Fibroblast of pulmonary artery (primary cell): ENCODE data around the gene NLRP10.

Experiments used
- DNase-seq: peaks from one replicate; pipeline ENCODE4 v3.0.0-alpha.2; 2010; ENCODE audit warnings: low read depth
- H3K4me3 ChIP-seq: replicated peaks from 2 replicates; pipeline ENCODE4 v1.5.1; 2011; ENCODE audit warnings: low read depth, mild to moderate bottlenecking, control low read depth, low read length, moderate library complexity
- CTCF ChIP-seq: IDR thresholded peaks from 2 replicates; pipeline ENCODE4 v1.5.1; 2011; ENCODE audit warnings: mild to moderate bottlenecking, control low read depth, low read length, inconsistent platforms; ENCODE audit errors: missing control alignments

Gene NLRP10

GRCh38 chr11:7931168-7931567, 34.1 kb downstream of the NLRP10 start, which contains the start of gene OR10A6:
OR10A6 (minus strand) TSS chr11:7931268; CDS start chr11:7928662, 2,606 bp downstream.
- H3K4me3 ChIP-seq: no peak within 1 kb of the TSS
- DNase-seq: no peak
- no peak for TF ChIP-seq CTCF

DNA sequence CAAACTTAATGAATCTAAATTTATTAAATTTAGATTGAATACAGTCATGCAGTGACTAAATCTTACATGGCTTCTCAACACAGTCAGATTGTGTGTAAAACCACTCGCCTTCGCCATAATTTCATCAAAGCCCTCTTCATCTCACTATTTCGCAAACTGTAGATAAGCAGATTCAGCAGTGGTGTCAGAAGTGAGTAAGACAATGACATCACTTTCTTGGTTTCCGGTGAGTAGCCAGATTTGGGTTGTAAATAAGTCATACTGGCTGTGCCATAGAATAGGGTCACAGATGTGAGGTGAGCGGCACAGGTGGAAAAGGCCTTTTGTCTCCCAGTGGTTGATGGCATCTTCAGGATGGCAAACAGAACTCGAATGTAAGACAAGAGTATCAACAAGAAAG, 37.6 kb downstream of the NLRP10 start:
- H3K4me3 ChIP-seq: no peak overlapping the region
- TF ChIP-seq CTCF: no peak
- peak; percentile 17 for DNase-seq

DNA sequence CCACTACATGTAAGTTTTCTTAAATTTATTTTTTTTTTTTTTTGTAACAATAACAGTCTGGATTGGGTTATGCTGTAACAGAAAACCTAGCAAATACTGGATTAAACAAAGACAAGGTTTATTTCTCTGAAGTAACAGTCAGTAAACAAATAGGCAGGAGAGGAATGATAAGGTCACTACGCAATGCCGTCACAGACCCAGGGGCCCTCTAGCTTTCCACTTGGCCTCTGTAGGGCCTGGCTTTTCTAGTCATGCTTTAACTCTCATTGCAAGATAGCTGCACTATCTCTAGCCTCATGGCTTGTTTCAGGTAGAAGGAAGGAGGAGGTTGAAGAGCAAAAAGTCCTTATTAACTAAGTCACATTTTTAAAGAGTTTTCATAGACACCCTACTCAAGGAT, 40.7 kb downstream of the NLRP10 start:
- DNase-seq: no peak
- H3K4me3 ChIP-seq: no peak overlapping the region
- TF ChIP-seq CTCF: no peak

DNA sequence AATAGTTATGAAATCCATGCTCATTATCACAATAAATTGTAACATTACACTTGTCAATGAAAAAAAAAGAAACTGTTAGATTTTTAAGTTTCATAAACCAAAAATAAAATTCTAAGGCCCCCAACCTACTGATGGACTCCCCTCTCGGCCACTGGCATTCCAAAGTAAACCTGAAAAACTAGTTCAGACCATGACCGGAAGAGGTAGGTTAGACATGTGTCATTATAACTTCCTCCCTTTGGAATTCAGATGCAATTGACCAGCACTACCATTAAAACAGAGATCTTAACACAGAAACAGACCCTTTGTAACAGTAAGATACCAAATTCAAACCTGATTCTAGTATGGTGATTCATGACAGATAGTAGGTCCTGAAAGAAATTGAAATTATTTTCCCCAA, 47.1 kb downstream of the NLRP10 start:
- DNase-seq: no peak
- TF ChIP-seq CTCF: no peak
- H3K4me3 ChIP-seq: no peak overlapping the region
